Measurements from ENCODE around the gene CTBP1.
A peak's percentile ranks its signal among the peaks of the same experiment; 100 is the strongest.

CTBP1 gene

GRCh38 chr4:1250527-1250812, 1.5 kb upstream of the CTBP1 start:
- no peak for DNase-seq (ENCODE audit: low read depth)
- no peak for TF ChIP-seq CTCF (conservative IDR thresholded peaks at IDR 0.05; ENCODE audit: low read depth, low read length)
- H3K4me3 ChIP-seq (ENCODE audit: low read depth, low read length), result no peak overlapping the region

- DNase-seq (ENCODE audit: low read depth), result peak; percentile 59
- peak overlapping the region; percentile 66 for H3K4me3 ChIP-seq (ENCODE audit: low read depth, low read length)
- TF ChIP-seq CTCF (conservative IDR thresholded peaks at IDR 0.05; ENCODE audit: low read depth, low read length), result no peak
These were observed 999 bp upstream of the CTBP1 start for GRCh38 chr4:1249731-1250526.

GRCh38 chr4:1249148-1249730, 309 bp upstream of the CTBP1 start:
- H3K4me3 ChIP-seq (ENCODE audit: low read depth, low read length), result peak overlapping the region; percentile 66
- TF ChIP-seq CTCF (conservative IDR thresholded peaks at IDR 0.05; ENCODE audit: low read depth, low read length), result no peak
- peak; percentile 90 for DNase-seq (ENCODE audit: low read depth)

- DNase-seq (ENCODE audit: low read depth), result peak; percentile 47
- TF ChIP-seq CTCF (conservative IDR thresholded peaks at IDR 0.05; ENCODE audit: low read depth, low read length), result no peak
- peak overlapping the region; percentile 75 for H3K4me3 ChIP-seq (ENCODE audit: low read depth, low read length)
These were observed 1.1 kb downstream of the CTBP1 start for GRCh38 chr4:1247864-1248244.

GRCh38 chr4:1246901-1247863, 1.7 kb downstream of the CTBP1 start:
- H3K4me3 ChIP-seq (ENCODE audit: low read depth, low read length), result peak overlapping the region; percentile 75
- no peak for TF ChIP-seq CTCF (conservative IDR thresholded peaks at IDR 0.05; ENCODE audit: low read depth, low read length)
- peak; percentile 16 for DNase-seq (ENCODE audit: low read depth)

GRCh38 chr4:1246111-1246881, 2.6 kb downstream of the CTBP1 start:
- DNase-seq (ENCODE audit: low read depth), result no peak
- peak overlapping the region; percentile 75 for H3K4me3 ChIP-seq (ENCODE audit: low read depth, low read length)
- no peak for TF ChIP-seq CTCF (conservative IDR thresholded peaks at IDR 0.05; ENCODE audit: low read depth, low read length)
